Naive thymus-derived CD4-positive, alpha-beta T cell (primary cell): ENCODE results near the gene POLR2C. TPM values are rescaled to one million over a fixed set of nuclear protein-coding genes. Genes with fewer than 3 reads are reported as not detected.
"Not testable (repeated sequence)": the region's sequence is repeated elsewhere in the genome, so short reads cannot be mapped to it uniquely, and the experiment has no call there.

Source experiments
- ATAC-seq: fragments of 150-1000 bp; cut with Tn5 transposase; 2 replicates; pipeline ENCODE4 v1.10.0; 2021; ENCODE audit warnings: mild to moderate bottlenecking, moderate library complexity
- CTCF ChIA-PET: fragments of 350-600 bp; sonication (Branson Sonifier 250); formaldehyde crosslinking; loops from one replicate; lab custom pipeline; 2021; ENCODE audit warnings: antibody characterized with exemption; lab: Charles Lee
- POLR2A ChIA-PET: fragments of 350-600 bp; sonication (Branson Sonifier 250); formaldehyde crosslinking; loops from one replicate; lab custom pipeline; 2021; ENCODE audit warnings: antibody characterized with exemption, inconsistent platforms; lab: Charles Lee
- DNase-seq, 9 donors: peaks; one replicate each; pipeline versions ENCODE4 v3.0.0 to v3.0.0-alpha.2; 2020 to 2022; ENCODE audit warnings: mixed read lengths in 1 of 9
- H3K27ac ChIP-seq: one replicate; pipeline ENCODE4 v1.7.0; 2013; ENCODE audit warnings: mild to moderate bottlenecking, low read depth, low read length, moderate library complexity
- H3K27me3 ChIP-seq, 2 donors: one replicate each; pipeline ENCODE4 v1.7.0; 2013; ENCODE audit warnings: low read length in 2 of 2, mild to moderate bottlenecking in 2 of 2, moderate library complexity in 2 of 2; ENCODE audit not compliant: control insufficient read depth in 2 of 2, insufficient read depth in 2 of 2
- H3K36me3 ChIP-seq, 3 experiments: 1 replicate in 2 of 3; 2 replicates in 1 of 3; pipeline ENCODE4 v1.7.0; 2013; ENCODE audit warnings: low read length in 3 of 3, mild to moderate bottlenecking in 3 of 3, moderate library complexity in 1 of 3; ENCODE audit not compliant: insufficient read depth in 3 of 3, control insufficient read depth in 2 of 3
- H3K4me1 ChIP-seq, 2 donors: one replicate each; pipeline ENCODE4 v1.7.0; 2013; ENCODE audit warnings: low read length in 2 of 2, mild to moderate bottlenecking in 2 of 2, moderate library complexity in 1 of 2; ENCODE audit not compliant: control insufficient read depth in 2 of 2, insufficient read depth in 2 of 2
- H3K4me3 ChIP-seq: 2 replicates; pipeline ENCODE4 v1.7.0; 2013; ENCODE audit warnings: mild to moderate bottlenecking, low read length
- H3K9me3 ChIP-seq, 3 experiments: 1 replicate in 2 of 3; 2 replicates in 1 of 3; pipeline ENCODE4 v1.7.0; 2013; ENCODE audit warnings: low read length in 3 of 3; ENCODE audit not compliant: control insufficient read depth in 2 of 3
- H3K27ac Mint-ChIP-seq, 9 donors: one replicate each; pipeline ENCODE4 v1.8.0; 2020 to 2022; ENCODE audit warnings: mixed read lengths in 9 of 9, mild to moderate bottlenecking in 8 of 9, moderate library complexity in 5 of 9, inconsistent platforms in 2 of 9
- H3K27me3 Mint-ChIP-seq, 5 donors: one replicate each; pipeline ENCODE4 v1.8.0; 2021 to 2022; ENCODE audit warnings: mixed read lengths in 5 of 5, mild to moderate bottlenecking in 1 of 5
- H3K36me3 Mint-ChIP-seq, 5 donors: one replicate each; pipeline ENCODE4 v1.8.0; 2020 to 2022; ENCODE audit warnings: mixed read lengths in 5 of 5, mild to moderate bottlenecking in 3 of 5, inconsistent platforms in 1 of 5
- H3K4me1 Mint-ChIP-seq, 7 donors: one replicate each; pipeline ENCODE4 v1.8.0; 2020 to 2022; ENCODE audit warnings: mixed read lengths in 7 of 7, mild to moderate bottlenecking in 3 of 7, inconsistent platforms in 1 of 7
- H3K4me3 Mint-ChIP-seq, 10 donors: one replicate each; pipeline ENCODE4 v1.8.0; 2020 to 2022; ENCODE audit warnings: mild to moderate bottlenecking in 10 of 10, mixed read lengths in 10 of 10, moderate library complexity in 6 of 10, inconsistent platforms in 2 of 10
- H3K9me3 Mint-ChIP-seq, 11 donors: one replicate each; pipeline ENCODE4 v1.8.0; 2020 to 2022; ENCODE audit warnings: mixed read lengths in 11 of 11, mild to moderate bottlenecking in 4 of 11, inconsistent platforms in 1 of 11, moderate library complexity in 1 of 11
- intact Hi-C, 2 donors: fragments of 100-400 bp; cut with micrococcal nuclease; formaldehyde crosslinking; loops; one replicate each; pipeline ENCODE4 v1.15.1; 2023
- polyA plus RNA-seq, 2 donors: library from polyadenylated mRNA; unstranded; fragments of 300-500 nt; fragmentation: Illumina TruSeq; gene quantifications; one replicate each; pipeline ENCODE4 v1.2.3, GENCODE V29; 2021
- total RNA-seq, 6 experiments: library from RNA in 5 of 6; stranded (reverse) in 5 of 6; gene quantifications; 1 replicate in 5 of 6; 2 replicates in 1 of 6; pipeline ENCODE4 v1.2.3 and lab custom pipeline; 2021 to 2026

Gene POLR2C
- total and polyA plus RNA-seq, 7 experiments from 2014 or later = 45.0 to 96.3 (median 72.5) TPM

- no peak overlapping the region for H3K4me3 ChIP-seq
- H3K27me3 Mint-ChIP-seq = no peaks in the 10 kb centered on the region
- H3K4me1 Mint-ChIP-seq = peaks cover 0 to 48% (median 38%) of the 10 kb centered on the region in 7 donors
- no peak overlapping the region for H3K4me3 Mint-ChIP-seq
- peak overlapping the region in 8 of 9 donors; percentile 43 to 90 (median 78) for H3K27ac Mint-ChIP-seq
- peaks cover 16 to 57% (median 36%) of the 10 kb centered on the region in 5 donors for H3K36me3 Mint-ChIP-seq
- peaks cover 20 to 62% (median 25%) of the 10 kb centered on the region in 3 experiments for H3K36me3 ChIP-seq
- peaks cover 0 to 33% of the 10 kb centered on the region in 2 donors for H3K4me1 ChIP-seq
- ChIA-PET POLR2A (interaction anchor here (0.9 to 1.3 kb wide), 2 partner anchors 8 to 12 kb away, joined by 3 to 4 read pairs; no protein-coding TSS in a partner anchor), CTCF (interaction anchor here (1.2 to 5.5 kb wide), 2 partner anchors 13 to 83 kb away, joined by 5 to 43 read pairs; no protein-coding TSS in a partner anchor)
- intact Hi-C loops = no loop called here
- no peaks in the 10 kb centered on the region for H3K9me3 ChIP-seq
- DNase-seq = no peak
- no peak overlapping the region for H3K27ac ChIP-seq
- H3K27me3 ChIP-seq = no peaks in the 10 kb centered on the region
- no peak for ATAC-seq
- H3K9me3 Mint-ChIP-seq = no peaks in the 10 kb centered on the region
Measured at GRCh38 chr16:57430955-57431354, 31.5 kb upstream of the POLR2C start.

- no peaks in the 10 kb centered on the region for H3K9me3 Mint-ChIP-seq
- H3K27me3 Mint-ChIP-seq = no peaks in the 10 kb centered on the region
- ATAC-seq (no peak), DNase-seq (no peak)
- H3K36me3 Mint-ChIP-seq = peaks cover 16 to 55% (median 36%) of the 10 kb centered on the region in 5 donors
- Histone ChIP-seq H3K27ac (peak overlapping the region; percentile 49), H3K36me3 (peaks cover 22 to 63% (median 25%) of the 10 kb centered on the region in 3 experiments), H3K27me3 (no peaks in the 10 kb centered on the region), H3K9me3 (no peaks in the 10 kb centered on the region), H3K4me1 (peaks cover 0 to 33% of the 10 kb centered on the region in 2 donors), H3K4me3 (no peak overlapping the region)
- ChIA-PET CTCF (interaction anchor here (0.8 to 5.5 kb wide), 4 partner anchors 9 to 14 kb away, joined by 3 to 43 read pairs (median 8); no protein-coding TSS in a partner anchor), POLR2A (interaction anchor here (0.8 to 2.4 kb wide), 5 partner anchors 15 to 133 kb away, joined by 3 to 12 read pairs (median 4); partner anchors contain the start of genes CIAPIN1, COQ9 and POLR2C)
- intact Hi-C loops = no loop called here
- peak overlapping the region in 8 of 9 donors; percentile 74 to 93 (median 88) for H3K27ac Mint-ChIP-seq
- H3K4me3 Mint-ChIP-seq = peak overlapping the region in 5 of 10 donors; percentile 67 to 79 (median 70)
- peaks cover 0 to 48% (median 38%) of the 10 kb centered on the region in 7 donors for H3K4me1 Mint-ChIP-seq
Measured at GRCh38 chr16:57432505-57432904, 30.0 kb upstream of the POLR2C start.

- POLR2A ChIA-PET = interaction anchor here (0.8 to 2.4 kb wide), 7 partner anchors 8 to 134 kb away, joined by 3 to 12 read pairs (median 4); partner anchors contain the start of genes CIAPIN1, COQ9 and POLR2C
- H3K4me1 Mint-ChIP-seq = peaks cover 0 to 48% (median 38%) of the 10 kb centered on the region in 7 donors
- peak overlapping the region in 8 of 10 donors; percentile 43 to 79 (median 70) for H3K4me3 Mint-ChIP-seq
Measured at GRCh38 chr16:57432989-57433388, 29.5 kb upstream of the POLR2C start.

GRCh38 chr16:57434003-57434402 is 28.5 kb upstream of the POLR2C start:
- no peaks in the 10 kb centered on the region for H3K27me3 Mint-ChIP-seq
- intact Hi-C loops = loop anchor here in 1 of 2 donors (1.0 kb wide), 1 partner anchor 13 kb away; the partner anchor contains the start of genes CIAPIN1 and COQ9
- peak overlapping the region in 8 of 9 donors; percentile 77 to 93 (median 90) for H3K27ac Mint-ChIP-seq
- Histone ChIP-seq H3K27me3 (no peaks in the 10 kb centered on the region), H3K4me1 (peaks cover 0 to 33% of the 10 kb centered on the region in 2 donors), H3K27ac (peak overlapping the region; percentile 49), H3K4me3 (no peak overlapping the region), H3K9me3 (no peaks in the 10 kb centered on the region), H3K36me3 (peaks cover 22 to 58% (median 25%) of the 10 kb centered on the region in 3 experiments)
- no peaks in the 10 kb centered on the region for H3K9me3 Mint-ChIP-seq
- peaks cover 10 to 53% (median 42%) of the 10 kb centered on the region in 5 donors for H3K36me3 Mint-ChIP-seq
- ChIA-PET POLR2A (interaction anchor here (0.6 to 2.4 kb wide), 5 partner anchors 11 to 33 kb away, joined by 3 to 12 read pairs (median 3); partner anchors contain the start of genes CIAPIN1, COQ9 and POLR2C), CTCF (interaction anchor here (1.2 to 5.5 kb wide), 3 partner anchors 16 to 133 kb away, joined by 3 to 43 read pairs (median 3); no protein-coding TSS in a partner anchor)
- DNase-seq = peak in 7 of 9 donors; percentile 54 to 86 (median 72)
- H3K4me3 Mint-ChIP-seq = peak overlapping the region in 9 of 10 donors; percentile 9 to 79 (median 70)
- ATAC-seq = peak; percentile 85
- H3K4me1 Mint-ChIP-seq = peaks cover 0 to 48% (median 38%) of the 10 kb centered on the region in 7 donors

More at GRCh38 chr16:57432989-57433388, 29.5 kb upstream of the POLR2C start:
- Histone ChIP-seq H3K27me3 (no peaks in the 10 kb centered on the region), H3K4me3 (no peak overlapping the region), H3K27ac (peak overlapping the region; percentile 49), H3K9me3 (no peaks in the 10 kb centered on the region), H3K4me1 (peaks cover 0 to 33% of the 10 kb centered on the region in 2 donors), H3K36me3 (peaks cover 22 to 58% (median 25%) of the 10 kb centered on the region in 3 experiments)
- CTCF ChIA-PET = interaction anchor here (1.1 to 5.5 kb wide), 5 partner anchors 8 to 132 kb away, joined by 3 to 43 read pairs (median 3); no protein-coding TSS in a partner anchor
- peaks cover 16 to 53% (median 39%) of the 10 kb centered on the region in 5 donors for H3K36me3 Mint-ChIP-seq
- H3K27ac Mint-ChIP-seq = peak overlapping the region in 8 of 9 donors; percentile 74 to 93 (median 88)
- no peaks in the 10 kb centered on the region for H3K27me3 Mint-ChIP-seq
- H3K9me3 Mint-ChIP-seq = no peaks in the 10 kb centered on the region
- DNase-seq (peak in 2 of 9 donors; percentile 16 to 17), ATAC-seq (no peak)
- intact Hi-C loops = loop anchor here in 1 of 2 donors (1.0 kb wide), 1 partner anchor 14 kb away; no protein-coding TSS in a partner anchor

- POLR2A ChIA-PET = interaction anchor here (0.9 kb wide), 2 partner anchors 26 to 136 kb away, joined by 3 read pairs; partner anchors contain the start of gene POLR2C
- peaks cover 17 to 59% (median 18%) of the 10 kb centered on the region in 3 experiments for H3K36me3 ChIP-seq
- no peaks in the 10 kb centered on the region for H3K27me3 Mint-ChIP-seq
- peak overlapping the region in 1 of 10 donors; percentile 27 for H3K4me3 Mint-ChIP-seq
- H3K9me3 Mint-ChIP-seq = peaks cover 0 to 13% (median 8%) of the 10 kb centered on the region in 11 donors
- H3K27ac Mint-ChIP-seq = peak overlapping the region in 6 of 9 donors; percentile 43 to 90 (median 78)
- H3K4me3 ChIP-seq = no peak overlapping the region
- no peaks in the 10 kb centered on the region for H3K27me3 ChIP-seq
- peaks cover 0 to 10% (median 0%) of the 10 kb centered on the region in 3 experiments for H3K9me3 ChIP-seq
- peaks cover 19 to 58% (median 50%) of the 10 kb centered on the region in 5 donors for H3K36me3 Mint-ChIP-seq
- CTCF ChIA-PET = interaction anchor here (0.8 to 1.1 kb wide), 2 partner anchors 14 to 136 kb away, joined by 3 to 4 read pairs; no protein-coding TSS in a partner anchor
- H3K4me1 Mint-ChIP-seq = peaks cover 0 to 48% (median 42%) of the 10 kb centered on the region in 7 donors
- no peak for ATAC-seq
- no peak for DNase-seq
- H3K4me1 ChIP-seq = peaks cover 0 to 33% of the 10 kb centered on the region in 2 donors
- no peak overlapping the region for H3K27ac ChIP-seq
- intact Hi-C loops = no loop called here
Measured at GRCh38 chr16:57435838-57436237, 26.6 kb upstream of the POLR2C start.

- peaks cover 0 to 12% (median 0%) of the 10 kb centered on the region in 3 experiments for H3K9me3 ChIP-seq
- H3K4me1 ChIP-seq, DNase-seq, H3K4me3 Mint-ChIP-seq, H3K27me3 ChIP-seq, CTCF ChIA-PET, H3K27me3 Mint-ChIP-seq, H3K4me3 ChIP-seq, H3K27ac Mint-ChIP-seq, ATAC-seq, H3K27ac ChIP-seq: not testable (repeated sequence)
- H3K4me1 Mint-ChIP-seq = peaks cover 3 to 42% (median 22%) of the 10 kb centered on the region in 7 donors
- intact Hi-C loops = loop anchor here in 1 of 2 donors (10.0 kb wide), 1 partner anchor 505 kb away; the partner anchor contains the start of gene HERPUD1
- peaks cover 0 to 15% (median 8%) of the 10 kb centered on the region in 11 donors for H3K9me3 Mint-ChIP-seq
- H3K36me3 ChIP-seq = peaks cover 0 to 52% (median 3%) of the 10 kb centered on the region in 3 experiments
- peaks cover 16 to 49% (median 46%) of the 10 kb centered on the region in 5 donors for H3K36me3 Mint-ChIP-seq
- POLR2A ChIA-PET = interaction anchor here (1.3 kb wide), 1 partner anchor 394 kb away, joined by 4 read pairs; no protein-coding TSS in a partner anchor
Measured at GRCh38 chr16:57439947-57440346, 22.5 kb upstream of the POLR2C start.
